ENCODE data around the gene NACC2. TPM values are rescaled to one million over a fixed set of nuclear protein-coding genes. Genes with fewer than 3 reads are reported as not detected.

Gene NACC2
- polyA plus RNA-seq, 4 donors, result 8.5 to 9.3 (median 8.9) TPM

- DNase-seq (ENCODE audit: low read depth in 4 of 4, low spot score in 3 of 4), result no peak
Measured at GRCh38 chr9:136059321-136059791, 35.7 kb downstream of the NACC2 start.

GRCh38 chr9:136058801-136059302 is 36.2 kb downstream of the NACC2 start:
- DNase-seq (ENCODE audit: low read depth in 4 of 4, low spot score in 3 of 4), result no peak

GRCh38 chr9:136058084-136058483 is 37.0 kb downstream of the NACC2 start:
- no peak for DNase-seq (ENCODE audit: low read depth in 4 of 4, low spot score in 3 of 4)

- no peak for DNase-seq (ENCODE audit: low read depth in 4 of 4, low spot score in 3 of 4)
Measured at GRCh38 chr9:136057236-136058081, 37.6 kb downstream of the NACC2 start.

- no peak for DNase-seq (ENCODE audit: low read depth in 4 of 4, low spot score in 3 of 4)
Measured at GRCh38 chr9:136056546-136057235, 38.4 kb downstream of the NACC2 start.

- DNase-seq (ENCODE audit: low read depth in 4 of 4, low spot score in 3 of 4), result no peak
Measured at GRCh38 chr9:136055715-136056545, 39.2 kb downstream of the NACC2 start.

GRCh38 chr9:136054798-136055714 is 40.0 kb downstream of the NACC2 start:
- no peak for DNase-seq (ENCODE audit: low read depth in 4 of 4, low spot score in 3 of 4)

GRCh38 chr9:136054146-136054545 is 40.9 kb downstream of the NACC2 start:
- no peak for DNase-seq (ENCODE audit: low read depth in 4 of 4, low spot score in 3 of 4)

GRCh38 chr9:136053757-136054142 is 41.3 kb downstream of the NACC2 start:
- DNase-seq (ENCODE audit: low read depth in 4 of 4, low spot score in 3 of 4), result no peak

GRCh38 chr9:136052991-136053756 is 41.9 kb downstream of the NACC2 start:
- no peak for DNase-seq (ENCODE audit: low read depth in 4 of 4, low spot score in 3 of 4)

GRCh38 chr9:136052472-136052880 is 42.6 kb downstream of the NACC2 start:
- peak in 1 of 4 donors; percentile 36 for DNase-seq (ENCODE audit: low read depth in 4 of 4, low spot score in 3 of 4)

- peak; percentile 63 to 80 (median 72) for DNase-seq (ENCODE audit: low read depth in 4 of 4, low spot score in 3 of 4)
Measured at GRCh38 chr9:136051837-136052471, 43.1 kb downstream of the NACC2 start.

- DNase-seq (ENCODE audit: low read depth in 4 of 4, low spot score in 3 of 4), result no peak
Measured at GRCh38 chr9:136051453-136051836, 43.6 kb downstream of the NACC2 start.

GRCh38 chr9:136050701-136051452 is 44.2 kb downstream of the NACC2 start:
- DNase-seq (ENCODE audit: low read depth in 4 of 4, low spot score in 3 of 4), result no peak

- DNase-seq (ENCODE audit: low read depth in 4 of 4, low spot score in 3 of 4), result no peak
Measured at GRCh38 chr9:136050266-136050700, 44.8 kb downstream of the NACC2 start.

- no peak for DNase-seq (ENCODE audit: low read depth in 4 of 4, low spot score in 3 of 4)
Measured at GRCh38 chr9:136049491-136050265, 45.4 kb downstream of the NACC2 start.
